Neural cell (in vitro differentiated cells): ENCODE data around the gene C22orf23.

Experiments
- CTCF ChIP-seq: fragments of 450-650 bp; IDR thresholded peaks from 2 replicates; pipeline ENCODE4 v1.5.1; 2014; ENCODE audit warnings: antibody characterized with exemption, mild to moderate bottlenecking, moderate library complexity; ENCODE audit not compliant: poor library complexity, severe bottlenecking
- EP300 ChIP-seq: fragments of 450-650 bp; conservative IDR thresholded peaks from 2 replicates; pipeline ENCODE4 v1.6.1; 2014; ENCODE audit warnings: antibody characterized with exemption, mild to moderate bottlenecking, moderate library complexity; ENCODE audit not compliant: poor library complexity, severe bottlenecking
- EZH2 ChIP-seq: fragments of 200-600, 300-800 bp; shearing (Covaris generic), sonication (generic); IDR thresholded peaks from 2 replicates; pipeline ENCODE4 v1.6.1; 2014; ENCODE audit warnings: antibody characterized with exemption, low read length, borderline replicate concordance, mild to moderate bottlenecking; ENCODE audit not compliant: insufficient read depth, poor library complexity, severe bottlenecking
- POLR2AphosphoS5 ChIP-seq: IDR thresholded peaks from 2 replicates; pipeline ENCODE4 v1.6.1; 2012
- REST ChIP-seq: IDR thresholded peaks from 2 replicates; pipeline ENCODE4 v1.6.1; 2012; ENCODE audit warnings: borderline replicate concordance
- SMC3 ChIP-seq: fragments of 450-650 bp; conservative IDR thresholded peaks from 2 replicates; pipeline ENCODE4 v1.6.1; 2014; ENCODE audit warnings: antibody characterized with exemption, mild to moderate bottlenecking, moderate library complexity; ENCODE audit not compliant: poor library complexity
- TAF1 ChIP-seq: IDR thresholded peaks from 2 replicates; pipeline ENCODE4 v1.6.1; 2012; ENCODE audit warnings: low read depth

GRCh38 chr22:37953062-37953436 is 352 bp downstream of the C22orf23 start:
- TF ChIP-seq CTCF (no peak), EZH2 (no peak), REST (no peak), POLR2AphosphoS5 (no peak), SMC3 (no peak), EP300 (no peak), TAF1 (no peak)
